ENCODE measurements around the gene FOSB. TPM values are rescaled to one million over a fixed set of nuclear protein-coding genes. Genes with fewer than 3 reads are reported as not detected.

Gene FOSB
- total RNA-seq, 1 donor = 0.81 TPM

- TF ChIP-seq, protein P1, sequence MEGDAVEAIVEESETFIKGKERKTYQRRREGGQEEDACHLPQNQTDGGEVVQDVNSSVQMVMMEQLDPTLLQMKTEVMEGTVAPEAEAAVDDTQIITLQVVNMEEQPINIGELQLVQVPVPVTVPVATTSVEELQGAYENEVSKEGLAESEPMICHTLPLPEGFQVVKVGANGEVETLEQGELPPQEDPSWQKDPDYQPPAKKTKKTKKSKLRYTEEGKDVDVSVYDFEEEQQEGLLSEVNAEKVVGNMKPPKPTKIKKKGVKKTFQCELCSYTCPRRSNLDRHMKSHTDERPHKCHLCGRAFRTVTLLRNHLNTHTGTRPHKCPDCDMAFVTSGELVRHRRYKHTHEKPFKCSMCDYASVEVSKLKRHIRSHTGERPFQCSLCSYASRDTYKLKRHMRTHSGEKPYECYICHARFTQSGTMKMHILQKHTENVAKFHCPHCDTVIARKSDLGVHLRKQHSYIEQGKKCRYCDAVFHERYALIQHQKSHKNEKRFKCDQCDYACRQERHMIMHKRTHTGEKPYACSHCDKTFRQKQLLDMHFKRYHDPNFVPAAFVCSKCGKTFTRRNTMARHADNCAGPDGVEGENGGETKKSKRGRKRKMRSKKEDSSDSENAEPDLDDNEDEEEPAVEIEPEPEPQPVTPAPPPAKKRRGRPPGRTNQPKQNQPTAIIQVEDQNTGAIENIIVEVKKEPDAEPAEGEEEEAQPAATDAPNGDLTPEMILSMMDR (IDR thresholded peaks at IDR 0.05; ENCODE audit: insufficient read depth, low read length) = no peak
- no peak for DNase-seq (ENCODE audit: low read depth)
These were observed 30.5 kb upstream of the FOSB start for GRCh38 chr19:45437328-45437727.

DNA sequence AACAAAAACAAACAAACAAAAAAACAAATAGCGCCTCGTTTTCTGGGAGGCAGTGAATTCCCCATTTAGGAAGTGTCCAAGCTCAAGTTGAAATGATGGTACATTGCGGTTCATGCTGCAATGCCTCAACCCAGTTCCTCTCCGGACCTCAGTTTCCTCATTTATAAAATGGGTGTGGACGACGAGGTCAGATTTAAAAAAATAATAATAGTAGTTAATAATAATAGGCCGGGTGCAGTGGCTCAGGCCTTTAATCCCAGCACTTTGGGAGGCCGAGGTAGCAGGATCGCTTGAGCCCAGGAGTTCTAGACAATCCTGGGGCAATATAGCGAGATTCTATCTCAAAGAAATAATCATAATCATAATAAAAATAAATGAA is 28.6 kb upstream of the FOSB start:
- peak overlapping the region; percentile 64 for H3K4me3 ChIP-seq (ENCODE audit: low read depth, low read length)
- DNase-seq (ENCODE audit: low read depth) = no peak
- TF ChIP-seq, protein P1 (IDR thresholded peaks at IDR 0.05; ENCODE audit: insufficient read depth, low read length) = no peak

More at GRCh38 chr19:45437328-45437727, 30.5 kb upstream of the FOSB start:
- H3K4me3 ChIP-seq (ENCODE audit: low read depth, low read length) = no peak overlapping the region

GRCh38 chr19:45439569-45440258 is 28.1 kb upstream of the FOSB start:
- DNase-seq (ENCODE audit: low read depth) = peak; percentile 76
- TF ChIP-seq, protein P1 (IDR thresholded peaks at IDR 0.05; ENCODE audit: insufficient read depth, low read length) = peak; percentile 95
- H3K4me3 ChIP-seq (ENCODE audit: low read depth, low read length) = peak overlapping the region; percentile 64

- peak overlapping the region; percentile 64 for H3K4me3 ChIP-seq (ENCODE audit: low read depth, low read length)
- TF ChIP-seq, protein P1 (IDR thresholded peaks at IDR 0.05; ENCODE audit: insufficient read depth, low read length) = no peak
- no peak for DNase-seq (ENCODE audit: low read depth)
These were observed 27.5 kb upstream of the FOSB start for GRCh38 chr19:45440259-45440638.

DNA sequence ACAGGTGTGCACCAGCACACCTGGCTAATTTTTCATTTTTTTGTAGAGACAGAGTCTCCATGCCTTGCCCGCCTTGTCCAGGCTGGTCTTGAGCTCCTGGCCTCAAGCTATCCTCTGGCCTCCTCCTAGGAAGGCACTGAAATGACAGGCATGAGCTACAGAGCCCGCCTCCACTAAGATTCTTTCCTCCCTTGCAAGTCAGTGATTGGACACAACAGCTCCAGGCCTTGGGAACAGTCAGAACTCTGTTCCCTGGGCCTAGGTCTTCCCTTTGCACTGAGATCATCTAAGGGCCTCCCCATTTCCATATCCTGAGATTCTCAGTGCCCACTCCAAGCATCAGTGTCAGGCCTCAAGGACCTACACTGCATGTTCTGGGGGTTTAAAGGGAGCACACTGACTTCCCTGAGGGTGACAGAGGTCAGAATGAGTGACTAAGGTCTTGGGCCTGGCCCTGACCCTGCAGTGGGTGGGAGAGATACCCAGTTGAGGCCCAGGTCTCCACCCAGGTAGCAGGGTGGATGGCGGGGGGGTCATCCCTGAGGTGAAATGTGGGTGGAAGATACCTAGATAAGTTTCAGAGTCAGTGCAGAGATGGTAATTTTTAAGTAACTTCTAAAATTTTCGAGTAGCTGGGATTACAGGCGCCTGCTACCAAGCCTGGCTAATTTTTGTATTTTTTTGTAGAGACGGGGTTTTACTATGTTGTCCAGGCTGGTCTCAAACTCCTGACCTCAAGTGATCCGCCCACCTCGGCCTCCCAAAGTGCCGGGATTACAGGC is 26.7 kb upstream of the FOSB start:
- TF ChIP-seq, protein P1 (IDR thresholded peaks at IDR 0.05; ENCODE audit: insufficient read depth, low read length) = no peak
- H3K4me3 ChIP-seq (ENCODE audit: low read depth, low read length) = no peak overlapping the region
- no peak for DNase-seq (ENCODE audit: low read depth)

- no peak overlapping the region for H3K4me3 ChIP-seq (ENCODE audit: low read depth, low read length)
- TF ChIP-seq, protein P1 (IDR thresholded peaks at IDR 0.05; ENCODE audit: insufficient read depth, low read length) = no peak
- DNase-seq (ENCODE audit: low read depth) = no peak
These were observed 25.4 kb upstream of the FOSB start for GRCh38 chr19:45442408-45442777.
